Ascending aorta (tissue), 2 donors: Measurements from ENCODE around the gene RNGTT. TPM values are rescaled to one million over a fixed set of nuclear protein-coding genes. Genes with fewer than 3 reads are reported as not detected.
"Not testable (repeated sequence)": the region's sequence is repeated elsewhere in the genome, so short reads cannot be mapped to it uniquely, and the experiment has no call there.

Source experiments
- DNase-seq, 2 donors: peaks; one replicate each; pipeline ENCODE4 v3.0.0-alpha.2; 2019; ENCODE audit warnings: low spot score in 2 of 2
- H3K27ac ChIP-seq, 2 donors: fragments of 200-600 bp; sonication (generic); one replicate each; pipeline ENCODE4 v1.5.1; 2016 to 2017; ENCODE audit warnings: mild to moderate bottlenecking in 1 of 2
- H3K27me3 ChIP-seq: fragments of 200-600 bp; sonication (generic); one replicate; pipeline ENCODE4 v1.5.1; 2017
- H3K36me3 ChIP-seq, 2 donors: fragments of 200-600 bp; sonication (generic); one replicate each; pipeline ENCODE4 v1.5.1; 2016
- H3K4me1 ChIP-seq, 2 donors: fragments of 200-600 bp; sonication (generic); one replicate each; pipeline ENCODE4 v1.5.1; 2016 to 2017; ENCODE audit warnings: mild to moderate bottlenecking in 1 of 2
- H3K4me3 ChIP-seq, 2 donors: fragments of 200-600 bp; sonication (generic); one replicate each; pipeline ENCODE4 v1.5.1; 2016 to 2017; ENCODE audit warnings: mild to moderate bottlenecking in 1 of 2
- H3K9me3 ChIP-seq, 2 donors: fragments of 200-600 bp; sonication (generic); one replicate each; pipeline ENCODE4 v1.5.1; 2016
- CTCF ChIP-seq, 3 experiments: fragments of 200-600 bp in 2 of 3; fragments of 450-650 bp in 1 of 3; sonication (generic) in 2 of 3; IDR thresholded peaks; one replicate each; pipeline ENCODE4 v1.5.1; 2016 to 2019; ENCODE audit warnings: antibody characterized with exemption in 3 of 3, mild to moderate bottlenecking in 1 of 3, moderate library complexity in 1 of 3
- intact Hi-C: fragments of 100-400 bp; cut with DNase I; formaldehyde crosslinking; loops from one replicate; pipeline ENCODE4 v1.15.1; 2023
- total RNA-seq: library from RNA; depleted of rRNA; stranded (reverse); fragments of >200 nt; gene quantifications from one replicate; pipeline ENCODE4 v1.1.0, GENCODE V29; 2016

Gene RNGTT
- total RNA-seq, 1 donor from 2014 or later = 13.4 TPM

GRCh38 chr6:88840796-88841539, 122.5 kb downstream of the RNGTT start:
- intact Hi-C loops = no loop called here
- no peak for TF ChIP-seq CTCF (IDR thresholded peaks at IDR 0.05)
- Histone ChIP-seq H3K27ac (peak overlapping the region in 1 of 2 donors; percentile 26), H3K4me3 (no peak overlapping the region), H3K27me3 (no peaks in the 10 kb centered on the region), H3K9me3 (no peaks in the 10 kb centered on the region), H3K36me3 (no peaks in the 10 kb centered on the region), H3K4me1 (peaks cover 0 to 12% of the 10 kb centered on the region in 2 donors)
- DNase-seq = no peak

GRCh38 chr6:88840289-88840688, 123.1 kb downstream of the RNGTT start:
- Histone ChIP-seq H3K27ac (peak overlapping the region; percentile 26 to 33), H3K4me1 (peaks cover 0 to 12% of the 10 kb centered on the region in 2 donors), H3K4me3 (no peak overlapping the region), H3K27me3 (no peaks in the 10 kb centered on the region), H3K36me3 (no peaks in the 10 kb centered on the region), H3K9me3 (no peaks in the 10 kb centered on the region)
- DNase-seq = no peak
- intact Hi-C loops = no loop called here
- TF ChIP-seq CTCF (IDR thresholded peaks at IDR 0.05) = no peak

- no peak for DNase-seq
- intact Hi-C loops = no loop called here
- Histone ChIP-seq H3K4me1 (peaks cover 0 to 12% of the 10 kb centered on the region in 2 donors), H3K27me3 (no peaks in the 10 kb centered on the region), H3K4me3 (no peak overlapping the region), H3K9me3 (no peaks in the 10 kb centered on the region), H3K27ac (no peak overlapping the region), H3K36me3 (no peaks in the 10 kb centered on the region)
- no peak for TF ChIP-seq CTCF (IDR thresholded peaks at IDR 0.05)
Measured at GRCh38 chr6:88839280-88839679, 124.1 kb downstream of the RNGTT start.

- Histone ChIP-seq H3K36me3 (no peaks in the 10 kb centered on the region), H3K9me3 (peaks cover 0 to 4% of the 10 kb centered on the region in 2 donors), H3K4me3 (no peak overlapping the region), H3K4me1 (peaks cover 0 to under 1% of the 10 kb centered on the region in 2 donors), H3K27ac (no peak overlapping the region), H3K27me3 (no peaks in the 10 kb centered on the region)
- DNase-seq = no peak
- intact Hi-C loops = no loop called here
- TF ChIP-seq CTCF (IDR thresholded peaks at IDR 0.05) = no peak
Measured at GRCh38 chr6:88835210-88835609, 128.2 kb downstream of the RNGTT start.

- H3K36me3 ChIP-seq, H3K4me1 ChIP-seq, H3K4me3 ChIP-seq, DNase-seq, H3K27me3 ChIP-seq, intact Hi-C loops, H3K27ac ChIP-seq: not testable (repeated sequence)
- peaks cover 0 to 10% of the 10 kb centered on the region in 2 donors for H3K9me3 ChIP-seq
Measured at GRCh38 chr6:88833071-88833470, 130.3 kb downstream of the RNGTT start.

GRCh38 chr6:88827599-88827998, 135.8 kb downstream of the RNGTT start:
- peaks cover 0 to 10% of the 10 kb centered on the region in 2 donors for H3K9me3 ChIP-seq
- intact Hi-C loops, H3K27me3 ChIP-seq, H3K4me3 ChIP-seq, H3K4me1 ChIP-seq, H3K27ac ChIP-seq, H3K36me3 ChIP-seq, DNase-seq: not testable (repeated sequence)
